Natural killer cell (primary cell): Measurements from ENCODE around the gene KRTAP9-1. TPM values are rescaled to one million over a fixed set of nuclear protein-coding genes. Genes with fewer than 3 reads are reported as not detected.

ENCODE experiments used
- ATAC-seq, 3 donors: fragments of 150-1000 bp in 2 of 3; fragments of 200-7000 bp in 1 of 3; cut with Tn5 transposase; 1 replicate in 1 of 3; 2 replicates in 2 of 3; pipeline ENCODE4 v1.10.0; 2021; ENCODE audit warnings: mild to moderate bottlenecking in 2 of 3, moderate library complexity in 2 of 3
- DNase-seq, 2 donors: peaks; one replicate each; pipeline versions ENCODE4 v3.0.0 to v3.0.0-alpha.2; 2013 to 2021; ENCODE audit warnings: mixed read lengths in 1 of 2
- H3K27ac ChIP-seq: one replicate; pipeline ENCODE4 v1.5.1; 2013; ENCODE audit warnings: mild to moderate bottlenecking, low read length
- H3K27me3 ChIP-seq: one replicate; pipeline ENCODE4 v1.6.1; 2013; ENCODE audit warnings: low read length; ENCODE audit not compliant: control insufficient read depth, insufficient read depth
- H3K36me3 ChIP-seq: one replicate; pipeline ENCODE4 v1.6.1; 2013; ENCODE audit warnings: low read length; ENCODE audit not compliant: control insufficient read depth, insufficient read depth
- H3K4me1 ChIP-seq: one replicate; pipeline ENCODE4 v1.6.1; 2013; ENCODE audit warnings: low read length; ENCODE audit not compliant: control insufficient read depth, insufficient read depth
- H3K4me3 ChIP-seq: one replicate; pipeline ENCODE4 v1.5.1; 2013; ENCODE audit warnings: low read length
- H3K9me3 ChIP-seq: one replicate; pipeline ENCODE4 v1.6.1; 2013; ENCODE audit warnings: low read length; ENCODE audit not compliant: control insufficient read depth, insufficient read depth
- H3K27ac Mint-ChIP-seq, 2 donors: one replicate each; pipeline ENCODE4 v1.8.0; 2022; ENCODE audit warnings: mild to moderate bottlenecking in 2 of 2, mixed read lengths in 2 of 2, moderate library complexity in 1 of 2
- H3K27me3 Mint-ChIP-seq, 2 donors: one replicate each; pipeline ENCODE4 v1.8.0; 2022; ENCODE audit warnings: low read depth in 2 of 2, mixed read lengths in 2 of 2
- H3K36me3 Mint-ChIP-seq: one replicate; pipeline ENCODE4 v1.8.0; 2022; ENCODE audit warnings: mixed read lengths
- H3K4me1 Mint-ChIP-seq, 2 donors: one replicate each; pipeline ENCODE4 v1.8.0; 2022; ENCODE audit warnings: mixed read lengths in 2 of 2
- H3K4me3 Mint-ChIP-seq: one replicate; pipeline ENCODE4 v1.8.0; 2022; ENCODE audit warnings: mild to moderate bottlenecking, moderate library complexity, mixed read lengths
- H3K9me3 Mint-ChIP-seq, 2 donors: one replicate each; pipeline ENCODE4 v1.8.0; 2022; ENCODE audit warnings: mixed read lengths in 2 of 2
- WGBS: methylation state at CpG from one replicate; pipeline ENCODE4 v1.1.7; 2013; ENCODE audit warnings: missing lambda C conversion rate; ENCODE audit not compliant: insufficient coverage; 5-methylcytosine and 5-hydroxymethylcytosine counted together
- intact Hi-C: fragments of 100-400 bp; cut with micrococcal nuclease; formaldehyde crosslinking; loops from one replicate; pipeline ENCODE4 v1.14.2; 2022
- total RNA-seq, 4 donors: library from RNA; stranded (reverse); fragments of 120-200 nt in 1 of 4; gene quantifications; one replicate each; pipeline versions ENCODE4 v1.2.3 to v1.2.4, GENCODE V29; 2013 to 2022
- TF ChIP-seq, protein P1 (sequence below): fragments of 200-600 bp; IDR thresholded peaks from one replicate; pipeline ENCODE4 v1.8.0; 2022; ENCODE audit warnings: antibody characterized with exemption

Gene KRTAP9-1
- total RNA-seq, 3 donors from 2014 or later (not counting 1 experiment from before 2014, with no cell fraction given), result not detected

DNA sequence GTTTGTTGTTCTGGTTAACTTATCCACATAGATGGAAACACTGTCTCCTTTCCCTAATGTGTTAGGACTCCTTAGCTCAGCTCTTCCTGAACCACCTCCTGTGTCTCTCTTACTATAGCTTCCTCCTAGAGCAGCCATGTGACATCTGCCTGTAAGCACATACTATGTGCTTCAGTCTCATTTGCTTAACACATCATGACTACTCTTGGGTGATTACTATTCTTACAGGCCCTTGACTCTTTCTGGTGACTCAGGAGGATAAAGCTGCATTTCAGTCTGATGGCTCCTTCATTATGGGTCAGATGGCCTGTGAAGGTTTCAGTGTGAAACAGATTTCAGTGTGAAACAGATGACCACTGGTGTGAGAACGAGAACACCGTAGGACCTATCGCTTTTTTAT lies 11.3 kb upstream of the KRTAP9-1 start:
- H3K36me3 ChIP-seq, result no peaks in the 10 kb centered on the region
- TF ChIP-seq, protein P1, sequence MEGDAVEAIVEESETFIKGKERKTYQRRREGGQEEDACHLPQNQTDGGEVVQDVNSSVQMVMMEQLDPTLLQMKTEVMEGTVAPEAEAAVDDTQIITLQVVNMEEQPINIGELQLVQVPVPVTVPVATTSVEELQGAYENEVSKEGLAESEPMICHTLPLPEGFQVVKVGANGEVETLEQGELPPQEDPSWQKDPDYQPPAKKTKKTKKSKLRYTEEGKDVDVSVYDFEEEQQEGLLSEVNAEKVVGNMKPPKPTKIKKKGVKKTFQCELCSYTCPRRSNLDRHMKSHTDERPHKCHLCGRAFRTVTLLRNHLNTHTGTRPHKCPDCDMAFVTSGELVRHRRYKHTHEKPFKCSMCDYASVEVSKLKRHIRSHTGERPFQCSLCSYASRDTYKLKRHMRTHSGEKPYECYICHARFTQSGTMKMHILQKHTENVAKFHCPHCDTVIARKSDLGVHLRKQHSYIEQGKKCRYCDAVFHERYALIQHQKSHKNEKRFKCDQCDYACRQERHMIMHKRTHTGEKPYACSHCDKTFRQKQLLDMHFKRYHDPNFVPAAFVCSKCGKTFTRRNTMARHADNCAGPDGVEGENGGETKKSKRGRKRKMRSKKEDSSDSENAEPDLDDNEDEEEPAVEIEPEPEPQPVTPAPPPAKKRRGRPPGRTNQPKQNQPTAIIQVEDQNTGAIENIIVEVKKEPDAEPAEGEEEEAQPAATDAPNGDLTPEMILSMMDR, result no peak
- Mint-ChIP-seq H3K36me3 (no peaks in the 10 kb centered on the region), H3K9me3 (no peaks in the 10 kb centered on the region), H3K4me3 (no peak overlapping the region), H3K4me1 (no peaks in the 10 kb centered on the region), H3K27ac (no peak overlapping the region), H3K27me3 (peaks cover 10 to 18% of the 10 kb centered on the region in 2 donors)
- DNase-seq (no peak), ATAC-seq (no peak)
- H3K27me3 ChIP-seq, result no peaks in the 10 kb centered on the region
- intact Hi-C loops, result no loop called here
- WGBS, result 97% methylated on average over 3 of the region's 3 CpGs
- no peak overlapping the region for H3K27ac ChIP-seq
- H3K4me3 ChIP-seq, result no peak overlapping the region
- H3K9me3 ChIP-seq, result no peaks in the 10 kb centered on the region
- H3K4me1 ChIP-seq, result peaks cover 5% of the 10 kb centered on the region

DNA sequence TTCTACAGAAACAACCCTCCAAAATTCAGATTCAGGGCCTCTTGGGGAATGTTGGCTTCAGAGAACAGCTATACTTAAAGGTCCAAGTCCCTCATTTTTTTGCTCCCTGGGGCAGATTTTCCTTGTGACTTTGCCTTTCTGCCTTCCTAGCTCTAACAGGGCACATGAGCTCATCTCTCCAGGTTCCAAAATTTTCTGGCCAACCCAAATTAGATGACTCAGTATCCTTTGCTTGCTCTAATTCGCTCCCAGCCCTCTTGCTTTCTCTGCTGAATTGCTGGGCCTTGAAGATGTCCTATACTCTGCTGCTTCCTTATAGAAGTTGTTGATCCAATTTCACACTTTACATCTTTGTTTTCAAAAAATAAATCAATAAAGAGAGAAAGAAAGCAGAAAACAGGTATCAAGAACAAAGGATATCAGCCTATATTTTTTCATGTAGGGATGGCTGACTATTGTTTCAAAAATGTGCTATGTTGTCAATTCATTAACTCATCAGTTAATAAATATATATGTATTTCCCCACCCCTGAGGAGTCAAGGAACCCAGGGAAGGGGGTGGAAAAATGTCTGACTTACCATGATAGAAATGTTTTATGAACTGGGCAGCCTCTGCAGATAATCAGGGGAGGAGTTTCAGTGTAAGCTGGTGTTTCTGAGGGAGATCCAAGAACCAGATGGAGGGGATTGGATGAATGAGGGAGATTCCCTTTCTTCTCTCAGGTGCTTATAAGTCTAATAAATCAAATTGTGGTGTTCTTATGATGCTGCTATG lies 10.7 kb upstream of the KRTAP9-1 start:
- 89% methylated on average over 1 of the region's 1 CpG for WGBS
- Mint-ChIP-seq H3K4me1 (no peaks in the 10 kb centered on the region), H3K36me3 (no peaks in the 10 kb centered on the region), H3K27ac (no peak overlapping the region), H3K4me3 (no peak overlapping the region), H3K9me3 (no peaks in the 10 kb centered on the region), H3K27me3 (peaks cover 11 to 25% of the 10 kb centered on the region in 2 donors)
- ATAC-seq, result no peak
- Histone ChIP-seq H3K9me3 (no peaks in the 10 kb centered on the region), H3K4me3 (no peak overlapping the region), H3K36me3 (no peaks in the 10 kb centered on the region), H3K4me1 (peaks cover 5% of the 10 kb centered on the region), H3K27me3 (no peaks in the 10 kb centered on the region), H3K27ac (no peak overlapping the region)
- TF ChIP-seq, protein P1, result no peak
- intact Hi-C loops, result no loop called here
- DNase-seq, result no peak

DNA sequence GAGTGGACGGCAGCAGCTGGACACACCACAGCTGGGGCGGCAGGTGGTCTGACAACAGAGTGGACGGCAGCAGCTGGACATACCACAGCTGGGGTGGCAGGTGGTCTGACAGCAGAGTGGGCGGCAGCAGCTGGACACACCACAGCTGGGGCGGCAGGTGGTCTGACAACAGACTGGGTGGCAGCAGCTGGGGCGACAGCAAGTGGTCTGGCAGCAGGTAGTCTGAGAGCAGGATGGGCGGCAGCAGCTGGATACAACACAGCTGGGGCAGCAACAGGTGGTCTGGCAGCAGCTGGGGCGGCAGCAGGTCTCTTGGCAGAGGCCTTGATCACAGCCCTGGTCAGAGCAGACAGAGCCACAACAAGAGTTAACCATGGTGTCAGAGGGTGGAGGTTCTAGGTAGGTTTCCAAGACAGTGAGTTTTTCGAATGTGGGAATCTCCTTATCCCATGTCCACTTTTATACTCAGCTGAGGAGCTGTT lies 5.2 kb upstream of the KRTAP9-1 start, which contains the start of gene KRTAP4-1:
Gene KRTAP4-1, minus strand, starts transcription at position 432 of the 482 bp plus-strand sequence. Its CDS starts 57 bp downstream, at position 375.
- H3K36me3 ChIP-seq, result no peaks in the 10 kb centered on the region
- H3K27ac ChIP-seq, result no peak within 1 kb of the TSS
- H3K27ac Mint-ChIP-seq, result no peak within 1 kb of the TSS
- H3K4me3 Mint-ChIP-seq, result no peak within 1 kb of the TSS
- 91% methylated on average over 8 of the region's 9 CpGs for WGBS
- intact Hi-C loops, result no loop called here
- H3K27me3 Mint-ChIP-seq, result peaks cover 17 to 37% of the 10 kb centered on the region in 2 donors
- no peak within 1 kb of the TSS for H3K4me3 ChIP-seq
- ATAC-seq (no peak), DNase-seq (no peak)
- no peaks in the 10 kb centered on the region for H3K36me3 Mint-ChIP-seq
- H3K4me1 ChIP-seq, result no peaks in the 10 kb centered on the region
- TF ChIP-seq, protein P1, result no peak
- no peaks in the 10 kb centered on the region for H3K9me3 ChIP-seq
- H3K27me3 ChIP-seq, result no peaks in the 10 kb centered on the region
- no peaks in the 10 kb centered on the region for H3K4me1 Mint-ChIP-seq
- H3K9me3 Mint-ChIP-seq, result no peaks in the 10 kb centered on the region
